WTC11 (cell line): ENCODE data around the gene BMP2. TPM values are rescaled to one million over a fixed set of nuclear protein-coding genes. Genes with fewer than 3 reads are reported as not detected.

Experiments used
- ATAC-seq: fragments of 200-7000 bp; cut with Tn5 transposase; 2 replicates; pipeline ENCODE4 v1.10.0; 2021; ENCODE audit warnings: mild to moderate bottlenecking, moderate library complexity
- CTCF ChIA-PET: fragments of 300-600 bp; sonication (Branson Sonifier 250); formaldehyde crosslinking; loops from one replicate; lab custom pipeline; 2021; ENCODE audit warnings: antibody characterized with exemption; lab: Charles Lee
- POLR2A ChIA-PET: fragments of 350-600 bp; sonication (Branson Sonifier 250); formaldehyde crosslinking; loops from one replicate; lab custom pipeline; 2021; ENCODE audit warnings: antibody characterized with exemption; lab: Charles Lee
- DNase-seq: peaks from one replicate; pipeline ENCODE4 v3.0.0; 2021; ENCODE audit warnings: low spot score
- H3K27ac Mint-ChIP-seq: 2 replicates; pipeline ENCODE4 v1.8.0; 2021; ENCODE audit warnings: mixed read lengths
- H3K27me3 Mint-ChIP-seq: 2 replicates; pipeline ENCODE4 v1.8.0; 2021; ENCODE audit warnings: low read depth, mild to moderate bottlenecking, moderate library complexity, mixed read lengths
- H3K36me3 Mint-ChIP-seq: 2 replicates; pipeline ENCODE4 v1.8.0; 2021; ENCODE audit warnings: mixed read lengths
- H3K4me1 Mint-ChIP-seq: 2 replicates; pipeline ENCODE4 v1.8.0; 2022; ENCODE audit warnings: mixed read lengths
- H3K4me3 Mint-ChIP-seq: 2 replicates; pipeline ENCODE4 v1.8.0; 2021; ENCODE audit warnings: mild to moderate bottlenecking, moderate library complexity, mixed read lengths
- H3K9me3 Mint-ChIP-seq: 2 replicates; pipeline ENCODE4 v1.8.0; 2021; ENCODE audit warnings: mixed read lengths
- EMX1 ChIP-seq: fragments of 250-450 bp; sonication (Bioruptor Pico); IDR thresholded peaks from 2 replicates; pipeline ENCODE4 v1.8.0; 2021; ENCODE audit warnings: mild to moderate bottlenecking
- ETV6 ChIP-seq: sonication (generic); formaldehyde crosslinking; IDR thresholded peaks from 2 replicates; pipeline ENCODE4 v1.8.1; 2022; ENCODE audit warnings: mild to moderate bottlenecking, missing genetic modification reagents
- GTF2I ChIP-seq: fragments of 250-450 bp; sonication (Bioruptor Pico); conservative IDR thresholded peaks from 2 replicates; pipeline ENCODE4 v1.4.0; 2021; ENCODE audit warnings: mild to moderate bottlenecking
- IRF2 ChIP-seq: sonication (generic); formaldehyde crosslinking; IDR thresholded peaks from 2 replicates; pipeline ENCODE4 v1.8.0; 2022; ENCODE audit warnings: low read depth, missing genetic modification reagents, borderline replicate concordance
- JUN ChIP-seq: sonication (generic); formaldehyde crosslinking; IDR thresholded peaks from 2 replicates; pipeline ENCODE4 v1.8.0; 2023; ENCODE audit warnings: mild to moderate bottlenecking, missing genetic modification reagents
- MXD4 ChIP-seq: fragments of 250-450 bp; sonication (Bioruptor Pico); IDR thresholded peaks from 2 replicates; pipeline ENCODE4 v1.8.0; 2021; ENCODE audit warnings: mild to moderate bottlenecking, moderate library complexity, borderline replicate concordance
- MYBL2 ChIP-seq: sonication (generic); formaldehyde crosslinking; IDR thresholded peaks from 2 replicates; pipeline ENCODE4 v1.8.1; 2023; ENCODE audit warnings: mild to moderate bottlenecking, moderate library complexity, missing genetic modification reagents
- NFYB ChIP-seq: sonication (generic); formaldehyde crosslinking; conservative IDR thresholded peaks from 2 replicates; pipeline ENCODE4 v1.8.0; 2022; ENCODE audit warnings: low read depth, missing genetic modification reagents
- NR3C1 ChIP-seq: sonication (generic); formaldehyde crosslinking; conservative IDR thresholded peaks from 2 replicates; pipeline ENCODE4 v1.8.1; 2023; ENCODE audit warnings: low read depth, mild to moderate bottlenecking, missing genetic modification reagents
- OVOL2 ChIP-seq: fragments of 250-450 bp; sonication (Bioruptor Pico); IDR thresholded peaks from 2 replicates; pipeline ENCODE4 v1.9.0; 2021; ENCODE audit warnings: mild to moderate bottlenecking, borderline replicate concordance
- PREB ChIP-seq: sonication (generic); formaldehyde crosslinking; IDR thresholded peaks from 2 replicates; pipeline ENCODE4 v1.8.1; 2022; ENCODE audit warnings: mild to moderate bottlenecking, missing genetic modification reagents, moderate library complexity, borderline replicate concordance
- PRRX2 ChIP-seq: fragments of 250-450 bp; sonication (Bioruptor Pico); IDR thresholded peaks from 2 replicates; pipeline ENCODE4 v1.8.0; 2021; ENCODE audit warnings: mild to moderate bottlenecking
- RORB ChIP-seq: fragments of 250-450 bp; sonication (Bioruptor Pico); IDR thresholded peaks from 2 replicates; pipeline ENCODE4 v1.9.0; 2021; ENCODE audit warnings: mild to moderate bottlenecking
- STAT6 ChIP-seq: sonication (generic); formaldehyde crosslinking; conservative IDR thresholded peaks from 2 replicates; pipeline ENCODE4 v1.8.1; 2023; ENCODE audit warnings: mild to moderate bottlenecking, low read depth, missing genetic modification reagents, moderate library complexity
- TCF7 ChIP-seq: sonication (generic); formaldehyde crosslinking; IDR thresholded peaks from 2 replicates; pipeline ENCODE4 v1.8.0; 2022; ENCODE audit warnings: mild to moderate bottlenecking, low read depth, missing genetic modification reagents, moderate library complexity
- ZMAT4 ChIP-seq: fragments of 250-450 bp; sonication (Bioruptor Pico); IDR thresholded peaks from 2 replicates; pipeline ENCODE4 v1.9.0; 2021; ENCODE audit warnings: mild to moderate bottlenecking
- ZNF138 ChIP-seq: sonication (generic); formaldehyde crosslinking; conservative IDR thresholded peaks from 2 replicates; pipeline ENCODE4 v1.8.1; 2022; ENCODE audit warnings: mild to moderate bottlenecking, moderate library complexity, missing genetic modification reagents
- ZNF263 ChIP-seq: sonication (generic); formaldehyde crosslinking; IDR thresholded peaks from 2 replicates; pipeline ENCODE4 v1.8.1; 2022; ENCODE audit warnings: low read depth, mild to moderate bottlenecking, moderate library complexity, missing genetic modification reagents
- ZNF317 ChIP-seq: sonication (generic); formaldehyde crosslinking; IDR thresholded peaks from 2 replicates; pipeline ENCODE4 v1.8.1; 2023; ENCODE audit warnings: low read depth, mild to moderate bottlenecking, moderate library complexity, missing genetic modification reagents, borderline replicate concordance
- ZNF396 ChIP-seq: fragments of 250-450 bp; sonication (Bioruptor Pico); IDR thresholded peaks from 2 replicates; pipeline ENCODE4 v1.8.0; 2021; ENCODE audit warnings: mild to moderate bottlenecking, moderate library complexity, borderline replicate concordance
- ZNF425 ChIP-seq: fragments of 250-450 bp; sonication (Bioruptor Pico); conservative IDR thresholded peaks from 2 replicates; pipeline ENCODE4 v1.9.0; 2021; ENCODE audit warnings: mild to moderate bottlenecking
- ZNF512 ChIP-seq: sonication (generic); formaldehyde crosslinking; IDR thresholded peaks from 2 replicates; pipeline ENCODE4 v1.8.1; 2022; ENCODE audit warnings: missing genetic modification reagents, borderline replicate concordance
- ZSCAN18 ChIP-seq: fragments of 250-450 bp; sonication (Bioruptor Pico); IDR thresholded peaks from 2 replicates; pipeline ENCODE4 v2.1.2; 2022; ENCODE audit warnings: mild to moderate bottlenecking, moderate library complexity
- total RNA-seq: library from RNA; stranded (reverse); gene quantifications from 3 replicates; pipeline ENCODE4 v1.2.3, GENCODE V29; 2021

Gene BMP2
- total RNA-seq, 1 experiment from 2014 or later, result 1.3 TPM

GRCh38 chr20:6750438-6750837, 17.0 kb upstream of the BMP2 start:
- ATAC-seq (no peak), DNase-seq (no peak)
- no peaks in the 10 kb centered on the region for H3K4me1 Mint-ChIP-seq

GRCh38 chr20:6756693-6757595, 10.5 kb upstream of the BMP2 start:
- POLR2A ChIA-PET, result no interaction called here
- no peaks in the 10 kb centered on the region; the same call in 1 of the 2 replicates for H3K27me3 Mint-ChIP-seq
- peaks cover 10% of the 10 kb centered on the region for H3K4me1 Mint-ChIP-seq
- H3K36me3 Mint-ChIP-seq, result peaks cover 3% of the 10 kb centered on the region; the same call in 1 of the 2 replicates
- DNase-seq, result no peak
- CTCF ChIA-PET, result interaction anchor here (0.6 kb wide), 1 partner anchor 9 kb away, joined by 3 read pairs; no protein-coding TSS in a partner anchor
- no peak for ATAC-seq
- H3K9me3 Mint-ChIP-seq, result peaks cover 17% of the 10 kb centered on the region
- no peak overlapping the region for H3K27ac Mint-ChIP-seq
- no peak overlapping the region for H3K4me3 Mint-ChIP-seq
- TF ChIP-seq ZNF317 (CRISPR knock-in tag) (no peak), MXD4 (CRISPR knock-in tag) (no peak), ZNF512 (CRISPR knock-in tag) (no peak), ZMAT4 (CRISPR knock-in tag) (no peak), ZSCAN18 (CRISPR knock-in tag) (no peak), GTF2I (CRISPR knock-in tag) (no peak), ZNF263 (no peak), TCF7 (no peak), NR3C1 (CRISPR knock-in tag) (no peak), ZNF425 (CRISPR knock-in tag) (no peak), MYBL2 (CRISPR knock-in tag) (no peak), PRRX2 (CRISPR knock-in tag) (no peak), ETV6 (CRISPR knock-in tag) (no peak), EMX1 (CRISPR knock-in tag) (no peak), RORB (no peak), JUN (CRISPR knock-in tag) (no peak), OVOL2 (CRISPR knock-in tag) (no peak)

More at GRCh38 chr20:6750438-6750837, 17.0 kb upstream of the BMP2 start:
- TF ChIP-seq IRF2 (CRISPR knock-in tag) (no peak), ZNF138 (no peak), PREB (CRISPR knock-in tag) (no peak), ZNF396 (CRISPR knock-in tag) (no peak), NFYB (CRISPR knock-in tag) (no peak), STAT6 (CRISPR knock-in tag) (no peak)
- POLR2A ChIA-PET, result no interaction called here
- no peak overlapping the region for H3K27ac Mint-ChIP-seq
- H3K27me3 Mint-ChIP-seq, result no peaks in the 10 kb centered on the region
- H3K36me3 Mint-ChIP-seq, result peaks cover 6% of the 10 kb centered on the region
- peaks cover 20% of the 10 kb centered on the region for H3K9me3 Mint-ChIP-seq
- CTCF ChIA-PET, result no interaction called here
- H3K4me3 Mint-ChIP-seq, result no peak overlapping the region
